H1 (cell line): ENCODE results near the gene NME8. TPM values are rescaled to one million over a fixed set of nuclear protein-coding genes. Genes with fewer than 3 reads are reported as not detected.

ENCODE experiments used
- CTCF ChIA-PET: fragments of 300-600 bp; sonication (Branson Sonifier 250); formaldehyde crosslinking; loops from one replicate; lab custom pipeline; 2021; ENCODE audit not compliant: partially characterized antibody; lab: Charles Lee
- POLR2A ChIA-PET: fragments of 300-600 bp; sonication (Branson Sonifier 250); formaldehyde crosslinking; loops from one replicate; lab custom pipeline; 2021; ENCODE audit warnings: inconsistent platforms; ENCODE audit not compliant: partially characterized antibody; lab: Charles Lee
- DNase-seq, 2 experiments: peaks; one replicate each; pipeline versions ENCODE4 v3.0.0 to v3.0.0-alpha.2; 2010 to 2022; ENCODE audit warnings: low spot score in 2 of 2, low read depth in 1 of 2, mixed read lengths in 1 of 2
- FAIRE-seq: peaks from 2 replicates; lab custom pipeline; 2011; peaks lifted over from hg19 to GRCh38; lab: Jason Lieb, UNC
- H2AFZ ChIP-seq: 2 replicates; pipeline ENCODE4 v1.8.1; 2012; ENCODE audit warnings: low read length, inconsistent platforms
- H2AK5ac ChIP-seq: 2 replicates; pipeline ENCODE4 v1.6.1; 2013; ENCODE audit warnings: low read depth, low read length
- H2BK120ac ChIP-seq: replicated peaks from 2 replicates; pipeline ENCODE3; 2013; ENCODE audit warnings: low read depth, low read length, inconsistent platforms
- H2BK12ac ChIP-seq: 2 replicates; pipeline ENCODE4 v1.6.1; 2013; ENCODE audit warnings: low read depth, low read length
- H2BK15ac ChIP-seq: 2 replicates; pipeline ENCODE4 v1.6.1; 2013; ENCODE audit warnings: low read length
- H2BK20ac ChIP-seq: 2 replicates; pipeline ENCODE4 v1.6.1; 2013; ENCODE audit warnings: low read length
- H2BK5ac ChIP-seq: 2 replicates; pipeline ENCODE4 v1.6.1; 2013; ENCODE audit warnings: low read depth, low read length
- H3K14ac ChIP-seq: 2 replicates; pipeline ENCODE4 v1.6.1; 2013; ENCODE audit warnings: inconsistent platforms; ENCODE audit not compliant: insufficient read length
- H3K18ac ChIP-seq: 2 replicates; pipeline ENCODE4 v1.6.1; 2013; ENCODE audit warnings: low read length; ENCODE audit errors: extremely low read depth
- H3K23ac ChIP-seq: 2 replicates; pipeline ENCODE4 v1.6.1; 2013; ENCODE audit warnings: inconsistent platforms; ENCODE audit not compliant: insufficient read length
- H3K23me2 ChIP-seq: 2 replicates; pipeline ENCODE4 v1.6.1; 2013; ENCODE audit warnings: low read depth, low read length
- H3K27ac ChIP-seq: 2 replicates; pipeline ENCODE4 v1.6.1; 2011; ENCODE audit warnings: low read depth, low read length, inconsistent platforms
- H3K27me3 ChIP-seq, 4 experiments: replicated peaks in 1 of 4; 1 replicate in 1 of 4; 2 replicates in 3 of 4; pipeline versions ENCODE4 v1.6.1 to v1.8.1; 2011 to 2013; ENCODE audit warnings: low read length in 3 of 4, mild to moderate bottlenecking in 3 of 4, inconsistent platforms in 2 of 4, mixed read lengths in 2 of 4, moderate library complexity in 1 of 4; ENCODE audit not compliant: control insufficient read depth in 3 of 4, insufficient read depth in 3 of 4; ENCODE audit errors: extremely low read depth in 1 of 4
- H3K36me3 ChIP-seq, 4 experiments: 2 replicates each; pipeline versions ENCODE4 v1.6.1 to v1.8.1; 2011 to 2013; ENCODE audit warnings: mild to moderate bottlenecking in 4 of 4, low read length in 3 of 4, moderate library complexity in 2 of 4, control low read depth in 1 of 4, inconsistent platforms in 1 of 4; ENCODE audit not compliant: insufficient read depth in 4 of 4, control insufficient read depth in 2 of 4
- H3K4ac ChIP-seq: replicated peaks from 2 replicates; pipeline ENCODE3; 2013; ENCODE audit warnings: low read length, low read depth, mixed read lengths, inconsistent platforms; ENCODE audit not compliant: insufficient read length
- H3K4me1 ChIP-seq, 4 experiments: replicated peaks in 1 of 4; 1 replicate in 1 of 4; 2 replicates in 3 of 4; pipeline versions ENCODE4 v1.6.1 to v1.8.1; 2011 to 2013; ENCODE audit warnings: low read length in 3 of 4, inconsistent platforms in 2 of 4, mixed read lengths in 1 of 4; ENCODE audit not compliant: insufficient read depth in 4 of 4, control insufficient read depth in 3 of 4
- H3K4me2 ChIP-seq, 2 experiments: 2 replicates each; pipeline versions ENCODE4 v1.6.1 to v1.8.1; 2011 to 2013; ENCODE audit warnings: low read depth in 2 of 2, low read length in 2 of 2, control low read depth in 1 of 2, inconsistent platforms in 1 of 2, mild to moderate bottlenecking in 1 of 2; ENCODE audit not compliant: insufficient read depth in 1 of 2
- H3K4me3 ChIP-seq, 4 experiments: fragments of 200-600, 300-600 bp in 1 of 4; sonication (generic), shearing (Covaris generic), sonication (Bioruptor Twin) in 1 of 4; 2 replicates each; pipeline versions ENCODE4 v1.5.1 to v1.8.1; 2011 to 2016; ENCODE audit warnings: low read length in 4 of 4, low read depth in 3 of 4, control low read depth in 2 of 4, inconsistent platforms in 2 of 4, mild to moderate bottlenecking in 2 of 4, mixed read lengths in 1 of 4, moderate library complexity in 1 of 4; ENCODE audit not compliant: insufficient read depth in 2 of 4; ENCODE audit errors: extremely low read depth in 1 of 4
- H3K56ac ChIP-seq: replicated peaks from 2 replicates; pipeline ENCODE3; 2013; ENCODE audit warnings: low read depth, mild to moderate bottlenecking, mixed read lengths, low read length, inconsistent platforms; ENCODE audit not compliant: insufficient read length
- H3K79me1 ChIP-seq: 2 replicates; pipeline ENCODE4 v1.6.1; 2013; ENCODE audit warnings: low read depth, low read length, control low read depth
- H3K79me2 ChIP-seq, 2 experiments: 2 replicates each; pipeline versions ENCODE4 v1.6.1 to v1.8.1; 2012 to 2013; ENCODE audit warnings: low read length in 2 of 2, mild to moderate bottlenecking in 2 of 2, inconsistent platforms in 1 of 2; ENCODE audit not compliant: insufficient read depth in 2 of 2, control insufficient read depth in 1 of 2
- H3K9ac ChIP-seq, 4 experiments: replicated peaks in 1 of 4; 1 replicate in 1 of 4; 2 replicates in 3 of 4; pipeline versions ENCODE4 v1.6.1 to v1.8.1; 2011 to 2013; ENCODE audit warnings: low read depth in 3 of 4, low read length in 3 of 4, control low read depth in 2 of 4, mild to moderate bottlenecking in 2 of 4, moderate library complexity in 2 of 4, inconsistent platforms in 1 of 4; ENCODE audit errors: extremely low read depth in 1 of 4
- H3K9me3 ChIP-seq, 2 experiments: 2 replicates each; pipeline versions ENCODE4 v1.6.1 to v1.8.1; 2012 to 2013; ENCODE audit warnings: mild to moderate bottlenecking in 2 of 2, moderate library complexity in 2 of 2, control low read depth in 1 of 2, inconsistent platforms in 1 of 2, low read depth in 1 of 2, low read length in 1 of 2, mixed read lengths in 1 of 2; ENCODE audit not compliant: insufficient read depth in 2 of 2
- H4K20me1 ChIP-seq, 2 experiments: replicated peaks in 1 of 2; 2 replicates each; pipeline versions ENCODE3 to v1.8.1; 2011 to 2013; ENCODE audit warnings: inconsistent platforms in 2 of 2, low read length in 2 of 2, mild to moderate bottlenecking in 1 of 2; ENCODE audit not compliant: insufficient read depth in 2 of 2, control insufficient read depth in 1 of 2
- H4K5ac ChIP-seq: 2 replicates; pipeline ENCODE4 v1.6.1; 2013; ENCODE audit warnings: low read length, low read depth, mixed read lengths, inconsistent platforms; ENCODE audit not compliant: insufficient read length
- H4K8ac ChIP-seq: 2 replicates; pipeline ENCODE4 v1.8.0; 2013; ENCODE audit warnings: mild to moderate bottlenecking, moderate library complexity, low read length, inconsistent platforms; ENCODE audit not compliant: insufficient read depth; ENCODE audit errors: extremely low read depth
- H4K91ac ChIP-seq: replicated peaks from 2 replicates; pipeline ENCODE3; 2013; ENCODE audit warnings: low read length, mixed read lengths, inconsistent platforms; ENCODE audit not compliant: insufficient read length
- CREB1 ChIP-seq: IDR thresholded peaks from 2 replicates; pipeline ENCODE4 v1.6.1; 2012; ENCODE audit warnings: inconsistent platforms
- CTCF ChIP-seq, 3 experiments: IDR thresholded peaks; 1 replicate in 2 of 3; 2 replicates in 1 of 3; pipeline versions ENCODE4 v1.5.1 to v1.6.1; 2011; ENCODE audit warnings: low read length in 3 of 3, mild to moderate bottlenecking in 3 of 3, inconsistent platforms in 2 of 3, low read depth in 1 of 3, moderate library complexity in 1 of 3; ENCODE audit not compliant: insufficient read depth in 1 of 3; ENCODE audit errors: control extremely low read depth in 1 of 3
- HDAC6 ChIP-seq: IDR thresholded peaks from one replicate; pipeline ENCODE4 v1.7.1; 2012; ENCODE audit warnings: low read depth, mild to moderate bottlenecking, inconsistent platforms, low read length, moderate library complexity
- KDM5A ChIP-seq: fragments of 200-600 bp; IDR thresholded peaks from 2 replicates; pipeline ENCODE4 v1.7.1; 2012; ENCODE audit warnings: mild to moderate bottlenecking, low read length, inconsistent platforms, mixed read lengths
- NRF1 ChIP-seq: IDR thresholded peaks from 2 replicates; pipeline ENCODE4 v1.6.1; 2011; ENCODE audit warnings: mild to moderate bottlenecking, low read depth, low read length, improper control_type of control experiment
- RNF2 ChIP-seq: fragments of 200-900, 300-1000 bp; sonication (generic); IDR thresholded peaks from 2 replicates; pipeline ENCODE4 v1.7.1; 2016; ENCODE audit warnings: borderline replicate concordance, low read depth, mild to moderate bottlenecking, antibody characterized with exemption, low read length; ENCODE audit not compliant: poor library complexity, severe bottlenecking; ENCODE audit errors: missing control alignments
- RXRA ChIP-seq: IDR thresholded peaks from 2 replicates; pipeline ENCODE4 v1.6.1; 2011; ENCODE audit warnings: low read depth, mild to moderate bottlenecking, low read length, moderate library complexity; ENCODE audit not compliant: insufficient read depth
- SAP30 ChIP-seq: fragments of 300-600 bp; sonication (generic); IDR thresholded peaks from 2 replicates; pipeline ENCODE4 v1.7.1; 2012; ENCODE audit warnings: low read length, moderate library complexity, mild to moderate bottlenecking, inconsistent platforms; ENCODE audit not compliant: insufficient read depth, insufficient replicate concordance
- SP2 ChIP-seq: IDR thresholded peaks from 2 replicates; pipeline ENCODE4 v1.6.1; 2012; ENCODE audit warnings: mild to moderate bottlenecking, low read length, inconsistent platforms
- YY1 ChIP-seq: IDR thresholded peaks from 2 replicates; pipeline ENCODE4 v1.6.1; 2011; ENCODE audit warnings: low read depth, mild to moderate bottlenecking, low read length
- ZNF274 ChIP-seq: IDR thresholded peaks from 2 replicates; pipeline ENCODE4 v1.7.0; 2012; ENCODE audit warnings: low read length, borderline replicate concordance; ENCODE audit errors: extremely low read depth
- WGBS, 2 experiments: shearing (Covaris generic) in 1 of 2; methylation state at CpG; one replicate each; pipeline versions ENCODE4 v1.1.6 to v1.1.7; 2013 to 2015; ENCODE audit warnings: low lambda C conversion rate in 2 of 2, mixed read lengths in 2 of 2, inconsistent platforms in 1 of 2, low coverage in 1 of 2, missing lambda C conversion rate in 1 of 2; ENCODE audit not compliant: insufficient replicate concordance in 2 of 2, insufficient coverage in 1 of 2, insufficient read length in 1 of 2; ENCODE audit errors: extremely low coverage in 1 of 2, missing lambda C conversion rate in 1 of 2; 5-methylcytosine and 5-hydroxymethylcytosine counted together
- polyA plus RNA-seq, 7 experiments: library from polyadenylated mRNA; depleted of rRNA in 3 of 7; stranded (reverse) in 5 of 7; unstranded in 2 of 7; fragments of >200 nt in 5 of 7; fragments of 200-250 nt in 2 of 7; gene quantifications; 1 replicate in 5 of 7; 2 replicates in 1 of 7; 4 replicates in 1 of 7; pipeline versions ENCODE4 v1.2.1 to v1.2.3, GENCODE V29; 2011 to 2013; ENCODE audit warnings: missing spikeins in 2 of 7, mixed read lengths in 2 of 7
- total RNA-seq: library from RNA; stranded (reverse); fragmentation: NEBNext Ultra II Directional; extraction: Animal tissue kit (Norgen Biotek cat#: 25700); gene quantifications from 2 replicates; pipeline ENCODE4 v1.2.1, GENCODE V29; 2021

NME8 gene
- total and polyA plus RNA-seq, 2 of the 8 experiments (the other 6 are each of a cell fraction or from before 2014, with no cell fraction given), result 0.22 to 0.44 TPM

- Histone ChIP-seq H3K4ac (no peak overlapping the region), H3K36me3 (no peaks in the 10 kb centered on the region; a peak in 1 of 8 replicates), H3K27me3 (no peaks in the 10 kb centered on the region), H2BK20ac (no peak overlapping the region), H3K23me2 (no peaks in the 10 kb centered on the region), H3K23ac (no peak overlapping the region), H3K14ac (no peak overlapping the region), H3K4me3 (no peak overlapping the region), H3K4me1 (no peaks in the 10 kb centered on the region), H3K9ac (no peak overlapping the region), H4K5ac (no peak overlapping the region), H2BK120ac (no peak overlapping the region), H3K9me3 (peaks cover 0 to 8% of the 10 kb centered on the region in 2 experiments; a peak in 1 of 4 replicates), H3K56ac (no peak overlapping the region), H2BK5ac (no peak overlapping the region), H2BK15ac (no peak overlapping the region), H2AK5ac (no peak overlapping the region), H3K18ac (no peak overlapping the region), H4K20me1 (no peaks in the 10 kb centered on the region), H3K27ac (no peak overlapping the region), H2BK12ac (no peak overlapping the region), H3K4me2 (no peak overlapping the region), H3K79me1 (no peaks in the 10 kb centered on the region), H4K91ac (no peak overlapping the region), H4K8ac (no peak overlapping the region), H3K79me2 (no peaks in the 10 kb centered on the region), H2AFZ (no peak overlapping the region)
- 64% methylated on average over 2 of the region's 2 CpGs; no CpG with 5 or more reads in 1 of the 2 experiments for WGBS, 2 experiments
- CTCF ChIA-PET, result interaction anchor here (1.5 to 2.0 kb wide), 2 partner anchors 10 to 91 kb away, joined by 6 read pairs; no protein-coding TSS in a partner anchor
- POLR2A ChIA-PET, result no interaction called here
- DNase-seq (no peak), FAIRE-seq (no peak)
- no peak for TF ChIP-seq RNF2
- TF ChIP-seq SP2, result no peak
- TF ChIP-seq SAP30, result no peak
- no peak for TF ChIP-seq RXRA
- TF ChIP-seq HDAC6, result no peak
- TF ChIP-seq YY1, result no peak
- TF ChIP-seq CTCF (IDR thresholded peaks at IDR 0.05; ENCODE audit: control extremely low read depth in 1 of 3, insufficient read depth in 1 of 3, low read depth in 1 of 3, low read length in 3 of 3), result no peak
- TF ChIP-seq ZNF274, result no peak
- no peak for TF ChIP-seq KDM5A
- TF ChIP-seq NRF1, result no peak
- TF ChIP-seq CREB1, result no peak
Measured at GRCh38 chr7:37823557-37823956, 24.8 kb upstream of the NME8 start.
